NCI-H82 (cell line): ENCODE measurements around the gene SOX6.
"Not testable (repeated sequence)": the region's sequence is repeated elsewhere in the genome, so short reads cannot be mapped to it uniquely, and the experiment has no call there.

Experiments used
- DNase-seq: peaks from one replicate; lab custom pipeline; 2025; lab: John Stamatoyannopoulos, UW

The SOX6 gene

DNA sequence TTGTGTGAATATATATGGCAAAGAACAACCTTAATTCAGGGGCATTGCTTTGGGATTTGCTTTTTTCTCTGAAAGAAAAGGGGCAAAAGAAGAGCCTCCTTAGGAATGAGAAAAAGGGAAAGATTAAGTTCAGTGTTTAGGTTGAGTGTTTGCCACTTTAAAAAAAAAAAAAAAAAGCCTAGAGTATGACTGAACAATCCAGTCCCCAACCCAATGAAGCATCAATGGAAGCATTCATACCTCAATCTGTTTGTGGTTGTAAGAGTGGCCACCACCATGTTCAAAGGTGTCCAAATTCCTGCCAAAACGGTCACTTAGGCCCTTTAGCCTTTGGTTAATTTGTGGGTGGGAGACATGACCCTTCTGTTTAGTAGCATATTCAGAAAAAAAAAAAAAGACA, 260.6 kb downstream of the SOX6 start:
- no peak for DNase-seq

DNA sequence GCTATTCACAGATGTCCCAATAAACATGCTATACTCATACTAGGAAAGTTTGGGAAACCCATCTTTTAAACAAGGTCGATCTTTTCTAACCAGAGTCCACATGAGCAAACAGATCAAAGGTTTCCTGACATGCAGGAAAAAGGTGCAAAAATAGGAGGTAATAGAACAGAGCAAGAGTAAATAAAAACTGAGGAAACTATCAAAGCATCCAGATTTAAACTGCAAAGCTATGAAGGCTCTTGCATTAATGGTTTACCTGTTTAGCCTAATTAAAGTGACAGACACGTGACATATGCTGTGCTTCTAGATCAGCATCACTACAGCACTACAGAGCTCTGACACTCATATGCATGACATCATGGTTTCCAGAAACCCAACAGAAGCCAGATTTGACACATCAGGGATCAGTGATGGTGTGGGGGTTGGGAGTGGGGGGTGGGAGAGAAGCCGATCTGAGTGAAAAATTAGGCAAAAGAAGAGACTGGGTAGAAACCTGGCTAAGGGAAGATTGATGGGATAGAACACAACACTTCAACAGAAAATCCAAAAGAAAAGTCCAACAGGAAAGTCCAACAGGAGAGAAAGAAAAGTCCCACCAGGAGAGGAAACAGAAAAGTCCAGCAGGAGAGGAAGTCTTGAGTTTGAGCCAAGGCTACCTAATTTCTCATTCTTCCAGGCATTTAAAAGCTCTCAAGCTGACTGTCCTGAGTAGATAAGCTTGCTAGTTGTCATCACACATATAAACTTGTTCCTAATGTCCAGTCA, 262.3 kb downstream of the SOX6 start:
- DNase-seq = no peak

DNA sequence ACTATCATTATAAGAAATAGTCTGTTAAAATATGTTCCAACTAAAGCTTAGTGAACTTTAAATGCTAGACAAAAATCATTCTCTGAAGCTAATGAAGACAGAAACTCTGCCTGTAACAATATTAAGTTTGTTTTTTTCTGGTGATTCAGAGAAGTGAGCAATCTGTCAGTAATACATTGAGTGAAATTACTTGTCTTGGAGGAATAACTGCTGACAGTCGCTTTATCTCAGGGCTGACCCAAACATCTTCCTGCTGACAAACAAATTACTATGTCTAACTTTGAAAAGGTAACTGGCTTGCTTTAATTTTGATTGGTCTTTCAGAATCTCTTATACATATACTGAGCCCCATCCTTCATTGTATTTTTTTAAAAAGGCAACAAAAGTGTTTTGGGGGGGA, 264.5 kb downstream of the SOX6 start:
- no peak for DNase-seq

DNA sequence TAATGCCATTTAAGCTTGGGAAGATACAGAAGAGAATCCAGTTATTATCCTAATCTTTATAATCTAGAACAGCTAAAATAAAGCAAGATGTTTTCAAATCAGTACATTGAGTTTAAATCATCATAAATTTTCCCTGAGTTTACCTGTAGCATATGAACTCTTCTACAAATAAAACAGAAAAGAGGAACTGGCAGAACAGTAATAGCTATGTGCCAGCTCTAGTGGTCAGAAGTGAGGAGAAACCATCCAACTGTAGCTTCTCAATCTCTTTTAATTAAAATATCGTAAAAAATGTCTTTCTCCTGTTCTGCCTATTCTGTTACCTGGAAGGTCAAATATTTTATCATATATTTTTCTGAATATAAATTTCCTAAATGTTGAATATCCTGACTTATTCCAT, 266.9 kb downstream of the SOX6 start:
- no peak for DNase-seq

DNA sequence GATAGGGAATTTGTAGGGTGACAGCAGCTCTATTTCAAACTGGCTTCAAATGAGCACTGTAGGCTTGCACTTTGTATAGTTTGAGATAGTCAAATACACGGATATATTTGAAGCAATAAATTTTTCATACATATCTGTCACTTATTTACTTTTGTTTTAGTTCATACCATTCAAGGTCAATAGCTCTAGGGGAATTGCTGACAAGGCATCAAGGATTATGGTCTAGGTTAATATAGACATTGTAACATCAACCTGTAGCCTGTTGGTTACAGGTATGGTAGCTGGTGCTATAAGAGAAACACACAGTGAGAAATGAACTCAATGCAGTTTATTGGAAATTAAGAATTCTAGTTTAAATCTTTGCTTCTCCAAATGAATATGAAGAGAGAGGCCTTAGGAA, 267.6 kb downstream of the SOX6 start:
- DNase-seq = no peak

DNA sequence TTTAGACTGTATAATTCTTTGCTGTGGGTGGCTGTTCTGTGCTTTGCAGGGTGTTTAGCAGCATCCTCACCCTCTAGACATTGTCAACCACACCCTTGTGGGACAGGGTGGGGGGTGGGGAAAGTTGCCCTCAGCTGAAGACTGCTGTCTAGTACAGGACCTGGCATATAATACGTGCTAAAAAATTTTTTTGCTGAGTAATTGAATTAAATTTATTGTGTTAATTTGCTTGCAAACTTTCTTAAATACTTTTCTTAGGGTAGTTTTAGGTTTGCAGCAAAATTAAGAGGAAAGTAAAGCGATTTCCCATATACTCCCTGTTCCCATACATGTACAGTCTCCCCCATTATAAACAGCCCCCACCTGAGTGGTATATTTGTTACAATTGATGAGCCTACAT, 268.5 kb downstream of the SOX6 start:
- DNase-seq = no peak

DNA sequence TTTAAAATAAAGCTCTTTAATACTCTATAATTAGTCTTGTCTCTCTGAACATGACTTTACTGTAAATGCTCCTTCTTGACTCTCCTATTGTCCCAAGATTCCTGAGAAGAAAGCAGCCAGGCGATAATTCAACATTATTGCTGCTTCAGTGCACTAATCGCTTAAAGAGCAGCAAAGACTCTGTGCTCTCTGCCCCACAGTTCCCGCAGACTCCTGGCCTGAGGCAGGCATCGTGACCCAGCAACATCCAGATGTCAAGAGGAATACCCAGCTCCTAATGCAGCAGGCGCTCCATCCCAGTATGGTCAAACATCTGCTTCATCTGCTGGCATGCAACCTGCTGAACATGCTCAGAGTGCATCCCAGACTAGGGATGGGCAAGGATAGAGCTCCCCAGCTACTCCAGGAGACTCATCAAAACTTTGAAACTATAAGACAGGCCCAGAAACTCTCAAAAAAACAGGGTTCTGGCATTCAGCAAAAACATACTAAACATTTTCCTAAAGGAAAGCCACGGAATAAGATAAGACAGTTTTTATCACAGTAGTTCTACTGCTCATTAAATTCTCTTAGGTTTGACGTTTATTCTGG, 270.0 kb downstream of the SOX6 start:
- peak; percentile 68 for DNase-seq

DNA sequence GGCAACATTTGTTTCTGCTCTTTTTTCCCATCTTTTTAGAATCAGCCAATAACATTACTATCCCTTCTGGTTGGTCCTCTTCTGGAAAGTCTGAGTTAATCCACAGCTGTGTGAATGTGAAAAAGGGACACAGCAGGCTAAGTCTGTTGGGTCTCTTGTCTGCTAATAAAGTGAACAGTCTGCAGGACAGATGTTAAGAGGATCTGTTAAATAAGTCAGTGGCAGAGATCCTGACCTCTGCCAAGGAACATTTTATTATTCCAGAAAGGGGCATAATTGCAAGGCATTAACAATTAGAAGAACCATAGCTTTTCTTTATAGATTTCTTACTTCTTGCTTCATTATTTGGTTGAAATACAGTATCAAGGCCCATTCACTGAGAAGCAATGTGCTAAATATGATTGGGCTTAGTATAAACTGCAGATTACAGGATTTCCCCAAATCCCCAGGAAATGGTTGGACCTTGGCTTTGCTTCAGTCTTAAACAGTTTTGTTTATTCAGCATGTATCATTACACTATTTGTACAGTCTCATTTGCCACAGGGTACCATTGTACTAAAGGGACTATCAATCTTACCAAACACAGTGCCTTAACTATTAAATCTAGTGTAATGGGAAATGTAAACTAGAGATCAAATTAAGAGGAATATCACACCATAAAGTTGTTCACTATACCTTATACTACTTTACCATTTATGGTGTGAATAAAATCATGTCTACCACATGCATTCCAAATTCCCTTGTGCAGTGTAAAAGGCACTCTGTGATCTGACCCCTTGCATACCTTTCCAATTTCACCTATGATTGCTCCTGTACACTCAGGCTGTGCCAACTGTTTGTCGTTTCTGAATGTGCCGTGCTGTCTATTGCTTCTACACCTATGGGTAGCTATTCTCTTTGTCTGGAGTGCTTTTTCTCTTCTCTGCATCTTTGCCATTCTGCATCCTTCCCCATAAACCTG, 274.0 kb downstream of the SOX6 start:
- peak; percentile 79 for DNase-seq

DNA sequence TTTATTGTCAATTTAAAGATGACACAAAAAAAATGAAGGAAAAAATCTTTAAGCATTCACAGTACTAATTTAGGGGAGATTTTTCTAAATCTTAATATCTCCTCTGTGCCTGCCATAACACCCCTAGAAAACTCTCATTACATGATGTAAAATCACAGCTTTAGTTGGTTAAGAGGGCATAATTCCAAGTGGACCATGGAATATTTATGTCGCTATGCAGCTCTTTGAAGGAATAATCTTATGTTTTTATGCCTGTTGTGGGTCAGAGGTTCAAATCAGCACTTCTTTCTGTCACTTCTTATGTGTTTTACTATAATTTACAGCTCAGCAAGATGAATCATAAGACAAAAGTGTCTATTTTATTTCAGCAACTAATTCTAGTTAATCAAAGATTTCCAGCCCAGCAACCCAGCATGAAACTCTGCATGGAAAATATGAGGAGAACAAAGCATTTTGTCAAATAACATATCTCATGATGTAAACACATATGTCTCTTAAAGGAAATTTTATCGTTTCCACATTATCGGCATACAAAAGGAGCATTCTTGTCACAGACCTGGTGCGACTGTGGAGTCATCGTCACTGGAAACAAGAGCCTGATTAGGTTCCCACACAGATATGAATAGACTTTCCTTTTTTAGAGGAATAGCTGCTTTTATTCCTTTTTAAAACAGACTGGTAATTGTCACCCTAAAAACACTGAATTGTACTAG, 274.8 kb downstream of the SOX6 start:
- DNase-seq = no peak

DNA sequence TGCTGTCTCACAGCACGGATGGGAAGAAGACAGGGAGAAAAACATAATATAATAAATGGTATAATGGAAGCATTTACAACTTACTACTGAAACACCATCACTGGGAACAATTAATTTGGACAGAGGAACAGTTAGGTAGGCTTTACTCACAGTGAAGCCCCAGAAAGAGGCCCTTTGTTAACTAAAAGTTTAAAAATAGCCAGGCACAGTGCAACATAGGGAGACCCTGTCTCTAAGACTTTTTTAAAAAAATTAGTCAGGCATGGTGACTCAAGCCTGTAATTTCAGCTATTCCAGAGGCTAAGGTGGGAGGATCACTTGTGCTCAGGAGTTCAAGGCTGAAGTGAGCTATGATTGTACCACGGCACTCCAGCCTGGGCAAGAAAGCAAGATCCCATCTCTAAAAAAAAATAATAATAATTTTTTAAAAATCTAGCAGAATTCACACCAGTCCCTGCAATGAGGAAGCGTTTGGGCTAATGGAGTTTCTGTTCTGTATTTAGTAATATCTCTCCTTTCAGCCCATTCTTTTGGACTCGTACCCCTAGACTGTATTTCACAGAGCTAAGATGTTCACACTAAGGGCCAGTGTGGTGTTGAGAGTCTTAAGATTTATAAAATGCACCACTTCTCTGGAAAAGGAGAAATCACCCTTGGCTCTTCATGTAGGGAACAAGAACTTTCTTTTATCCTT, 275.5 kb downstream of the SOX6 start:
- no peak for DNase-seq

DNA sequence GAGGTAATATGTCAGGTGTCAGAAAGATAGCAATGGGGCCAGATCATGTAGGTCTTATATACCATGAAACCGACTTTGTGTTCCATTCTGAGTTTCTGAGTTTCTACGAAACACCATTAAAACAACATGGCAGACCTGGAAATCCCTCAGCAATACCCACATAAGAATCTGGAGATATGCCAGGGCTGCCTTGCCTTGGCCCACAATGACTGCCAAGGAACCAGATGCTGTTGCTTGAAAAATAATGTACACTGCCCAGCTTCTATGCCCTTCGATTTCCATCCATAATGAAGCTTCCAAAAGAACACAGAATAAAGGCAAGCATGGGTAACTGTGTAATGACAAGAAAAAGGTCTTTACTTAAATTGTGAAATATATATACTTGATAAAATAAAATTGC, 277.4 kb downstream of the SOX6 start:
- no peak for DNase-seq

DNA sequence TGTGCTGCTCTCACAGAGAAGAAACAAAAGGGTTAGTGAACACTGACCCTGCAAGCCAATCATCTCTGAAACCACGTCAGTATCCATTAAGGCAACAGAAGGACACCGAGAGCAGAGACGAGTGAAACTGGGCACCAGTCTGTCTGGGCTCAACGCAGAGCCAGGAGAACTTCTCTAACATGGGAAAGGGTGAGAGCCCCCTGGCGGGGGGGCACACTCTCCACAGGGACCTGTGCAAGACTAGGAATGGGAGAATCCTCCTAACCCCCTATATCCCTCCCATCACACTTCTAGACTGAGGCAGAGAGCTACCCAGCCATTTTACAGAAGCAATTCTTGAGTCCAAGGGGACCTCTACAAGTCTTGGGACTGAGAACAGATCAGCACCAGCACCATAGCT, 285.8 kb downstream of the SOX6 start:
- DNase-seq = peak; percentile 6

DNA sequence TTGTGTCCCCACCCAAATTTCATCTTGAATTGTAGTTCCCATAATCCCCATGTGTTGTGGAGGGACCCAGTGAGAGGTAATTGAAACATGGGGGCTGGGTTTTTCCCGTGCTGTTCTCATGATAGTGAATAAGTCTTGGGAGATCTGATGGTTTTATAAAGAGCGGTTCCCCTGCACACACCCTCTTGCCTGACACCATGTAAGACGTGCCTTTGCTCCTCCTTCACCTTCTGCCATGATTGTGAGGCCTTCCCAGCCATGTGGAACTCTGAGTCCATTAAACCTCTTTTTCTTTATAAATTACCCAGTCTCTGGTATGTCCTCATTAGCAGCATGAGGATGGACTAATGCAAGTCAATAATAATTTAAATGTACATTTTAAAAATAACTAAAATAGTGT, 289.1 kb downstream of the SOX6 start:
- not testable (repeated sequence) for DNase-seq

DNA sequence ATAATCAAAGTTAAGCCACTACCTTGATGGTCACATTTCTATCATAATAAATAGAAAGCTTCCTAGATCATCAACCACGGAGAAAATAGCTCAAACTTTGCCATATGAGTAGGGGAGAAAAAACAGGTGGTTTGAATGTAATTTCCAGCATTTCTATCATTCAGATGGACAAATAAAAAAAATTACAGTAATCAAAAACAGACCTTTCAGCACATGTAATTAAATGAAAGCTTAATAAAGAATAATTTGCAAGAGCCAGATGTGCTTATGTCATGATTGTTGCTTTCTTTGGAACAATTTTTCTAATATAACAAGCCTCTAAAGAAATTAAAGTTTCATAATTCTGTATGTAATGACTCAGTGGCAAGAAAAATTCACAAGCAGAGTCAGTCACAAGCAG, 297.0 kb downstream of the SOX6 start:
- no peak for DNase-seq

DNA sequence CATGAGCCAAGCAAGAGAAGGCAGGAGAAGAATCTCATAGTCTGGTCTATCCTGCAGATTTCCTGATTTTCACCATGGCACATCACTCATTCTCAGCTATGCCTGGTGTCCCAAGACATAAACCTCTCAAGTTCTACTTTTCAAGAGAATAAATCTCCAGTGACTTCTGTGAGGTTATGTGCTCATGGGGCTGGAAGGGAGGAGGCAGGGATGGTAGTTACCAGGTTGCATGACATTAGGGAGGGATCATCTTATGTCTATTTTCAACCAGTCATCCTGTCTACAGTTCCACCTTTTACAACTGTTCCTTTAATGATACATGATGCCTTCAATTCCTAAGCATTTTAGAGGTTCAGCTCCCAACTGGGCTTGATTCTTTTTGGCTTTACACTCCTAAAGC, 297.7 kb downstream of the SOX6 start:
- DNase-seq = no peak

DNA sequence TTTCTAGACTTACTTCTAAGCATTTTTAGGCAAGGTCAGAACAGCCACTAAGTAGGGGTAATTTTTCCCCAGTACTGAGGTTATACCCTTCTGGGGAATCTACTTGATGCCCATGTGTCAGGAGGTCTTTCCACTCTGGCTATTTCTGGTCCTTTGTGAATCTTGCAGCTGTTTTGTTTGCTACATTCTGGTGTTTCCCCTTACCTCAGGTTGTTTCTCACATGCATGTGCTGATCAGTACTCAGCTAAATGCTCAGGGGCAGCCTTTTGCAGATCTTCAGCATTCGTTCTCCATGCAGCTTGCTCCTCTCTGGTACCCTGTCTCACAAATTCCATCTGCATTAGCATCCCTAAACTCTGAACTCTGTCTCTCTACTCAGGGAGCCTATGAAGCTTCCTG, 303.6 kb downstream of the SOX6 start:
- DNase-seq = no peak

DNA sequence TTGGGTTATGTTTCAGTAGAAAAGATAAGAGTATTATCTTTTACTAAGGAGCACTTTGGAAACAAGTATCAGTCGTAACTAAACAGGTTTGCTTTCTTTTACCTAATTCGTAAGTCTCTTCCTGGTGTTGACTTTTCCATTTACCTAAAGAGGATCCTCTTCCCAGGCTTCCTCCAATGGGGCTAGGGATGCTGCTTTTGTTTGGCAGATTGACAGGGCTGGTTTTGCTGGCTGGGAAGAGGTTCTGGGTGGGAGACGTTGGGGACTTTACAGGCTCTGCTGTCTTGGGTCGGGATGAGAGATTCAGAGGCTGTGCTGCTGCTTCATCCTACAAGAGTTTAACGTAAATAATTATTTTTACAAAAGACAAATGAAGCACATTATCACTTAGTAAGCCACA, 306.7 kb downstream of the SOX6 start:
- no peak for DNase-seq

DNA sequence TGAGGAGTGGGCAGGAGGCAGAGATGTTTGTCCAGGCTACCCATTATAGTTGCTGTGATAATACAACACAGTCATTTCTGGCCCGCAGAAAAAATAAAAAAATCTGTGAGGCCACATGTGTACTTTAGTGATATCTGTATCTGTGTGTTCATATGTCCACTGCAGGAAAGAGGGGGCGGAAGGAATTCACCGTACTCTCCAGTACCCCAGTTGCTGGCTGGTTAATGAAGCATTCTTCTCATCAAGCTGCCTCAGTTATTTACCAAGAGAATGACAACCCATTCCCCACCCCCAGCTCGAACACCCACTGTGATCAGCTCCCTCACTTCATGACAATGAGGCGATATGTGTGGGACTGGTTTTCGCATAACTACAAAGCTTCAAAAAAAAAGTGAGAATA, 309.3 kb downstream of the SOX6 start:
- DNase-seq = no peak

DNA sequence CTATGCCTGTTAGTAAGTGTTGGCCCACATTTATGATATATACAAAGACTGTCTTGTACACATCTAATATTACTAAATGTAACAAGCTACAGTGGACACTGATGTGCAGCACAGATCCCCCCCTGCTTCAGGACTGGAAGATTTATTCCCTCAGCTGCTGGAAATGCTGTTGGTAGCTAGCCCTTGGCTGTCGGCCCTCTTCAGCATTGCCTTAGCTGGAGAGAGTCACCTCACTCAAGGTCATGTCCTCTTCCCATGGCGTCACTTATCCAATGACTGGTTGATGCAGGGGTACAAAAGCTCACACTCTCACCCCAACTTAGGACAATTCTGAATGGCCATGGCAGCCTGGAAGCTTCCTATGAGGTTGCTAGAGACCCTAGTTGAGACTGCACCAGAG, 312.7 kb downstream of the SOX6 start:
- no peak for DNase-seq

DNA sequence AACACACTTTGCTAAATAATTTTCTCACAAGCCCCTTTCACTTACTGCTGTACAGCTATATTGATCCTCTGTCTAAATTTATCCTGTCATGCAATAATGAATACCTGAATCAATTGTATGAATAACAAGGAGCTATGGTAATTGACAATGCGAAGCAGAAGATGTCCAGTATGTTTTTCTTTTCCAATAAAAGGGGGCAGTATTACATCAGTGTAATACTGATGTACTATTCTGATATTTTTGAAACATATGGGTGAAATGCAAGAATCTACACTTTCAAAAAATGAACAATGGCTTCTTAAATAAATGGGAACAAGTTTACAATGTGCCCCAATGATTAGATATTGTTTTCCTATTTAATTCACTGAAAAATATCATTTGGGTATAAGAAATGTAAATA, 315.1 kb downstream of the SOX6 start:
- no peak for DNase-seq

DNA sequence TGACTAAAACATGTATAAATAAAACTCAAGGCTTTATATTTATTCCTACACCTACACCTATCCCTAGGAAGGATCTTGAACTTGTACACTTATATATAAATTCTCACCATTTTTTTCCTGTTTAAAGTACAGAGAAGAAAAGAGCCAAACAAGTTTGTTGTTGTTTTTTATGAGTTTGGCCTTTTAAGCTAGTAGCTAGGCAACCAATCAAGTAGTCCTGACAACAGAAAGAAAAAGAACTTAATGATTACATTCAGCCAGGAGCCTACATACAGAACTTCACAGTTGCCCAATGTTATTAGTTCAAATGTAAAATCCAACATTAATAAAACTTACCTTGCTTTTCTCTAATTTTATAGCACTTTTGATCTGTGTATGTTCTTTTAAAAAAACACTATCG, 316.2 kb downstream of the SOX6 start:
- peak; percentile 23 for DNase-seq

DNA sequence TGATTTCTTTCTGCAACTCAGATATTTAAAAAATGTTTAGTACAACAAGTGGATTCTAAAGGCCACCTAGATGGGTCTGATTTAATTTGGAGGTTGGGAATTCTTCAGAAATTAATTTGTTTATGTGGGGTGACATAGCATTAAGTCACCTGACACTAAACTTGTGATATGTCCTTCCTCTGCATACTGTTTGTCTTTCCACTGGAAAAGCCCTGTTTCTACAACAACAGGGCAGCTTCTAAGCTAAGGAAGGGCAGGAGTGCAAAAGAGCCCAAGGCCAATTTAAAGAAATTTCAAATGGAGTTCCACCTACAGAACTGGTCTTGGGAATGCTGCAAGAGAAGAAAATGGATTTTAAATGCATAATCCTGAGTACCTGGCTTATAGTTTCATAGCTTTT, 319.2 kb downstream of the SOX6 start:
- DNase-seq = no peak
